H1 (cell line): ENCODE results near the gene CALHM3. TPM values are rescaled to one million over a fixed set of nuclear protein-coding genes. Genes with fewer than 3 reads are reported as not detected.

Experiments used
- CTCF ChIA-PET: fragments of 300-600 bp; sonication (Branson Sonifier 250); formaldehyde crosslinking; loops from one replicate; lab custom pipeline; 2021; ENCODE audit not compliant: partially characterized antibody; lab: Charles Lee
- POLR2A ChIA-PET: fragments of 300-600 bp; sonication (Branson Sonifier 250); formaldehyde crosslinking; loops from one replicate; lab custom pipeline; 2021; ENCODE audit warnings: inconsistent platforms; ENCODE audit not compliant: partially characterized antibody; lab: Charles Lee
- DNase-seq, 2 experiments: peaks; one replicate each; pipeline versions ENCODE4 v3.0.0 to v3.0.0-alpha.2; 2010 to 2022; ENCODE audit warnings: low spot score in 2 of 2, low read depth in 1 of 2, mixed read lengths in 1 of 2
- FAIRE-seq: peaks from 2 replicates; lab custom pipeline; 2011; peaks lifted over from hg19 to GRCh38; lab: Jason Lieb, UNC
- H2AFZ ChIP-seq: 2 replicates; pipeline ENCODE4 v1.8.1; 2012; ENCODE audit warnings: low read length, inconsistent platforms
- H2AK5ac ChIP-seq: 2 replicates; pipeline ENCODE4 v1.6.1; 2013; ENCODE audit warnings: low read depth, low read length
- H2BK120ac ChIP-seq: replicated peaks from 2 replicates; pipeline ENCODE3; 2013; ENCODE audit warnings: low read depth, low read length, inconsistent platforms
- H2BK12ac ChIP-seq: 2 replicates; pipeline ENCODE4 v1.6.1; 2013; ENCODE audit warnings: low read depth, low read length
- H2BK15ac ChIP-seq: 2 replicates; pipeline ENCODE4 v1.6.1; 2013; ENCODE audit warnings: low read length
- H2BK20ac ChIP-seq: 2 replicates; pipeline ENCODE4 v1.6.1; 2013; ENCODE audit warnings: low read length
- H2BK5ac ChIP-seq: 2 replicates; pipeline ENCODE4 v1.6.1; 2013; ENCODE audit warnings: low read depth, low read length
- H3K14ac ChIP-seq: 2 replicates; pipeline ENCODE4 v1.6.1; 2013; ENCODE audit warnings: inconsistent platforms; ENCODE audit not compliant: insufficient read length
- H3K18ac ChIP-seq: 2 replicates; pipeline ENCODE4 v1.6.1; 2013; ENCODE audit warnings: low read length; ENCODE audit errors: extremely low read depth
- H3K23ac ChIP-seq: 2 replicates; pipeline ENCODE4 v1.6.1; 2013; ENCODE audit warnings: inconsistent platforms; ENCODE audit not compliant: insufficient read length
- H3K23me2 ChIP-seq: 2 replicates; pipeline ENCODE4 v1.6.1; 2013; ENCODE audit warnings: low read depth, low read length
- H3K27ac ChIP-seq: 2 replicates; pipeline ENCODE4 v1.6.1; 2011; ENCODE audit warnings: low read depth, low read length, inconsistent platforms
- H3K27me3 ChIP-seq, 4 experiments: replicated peaks in 1 of 4; 1 replicate in 1 of 4; 2 replicates in 3 of 4; pipeline versions ENCODE4 v1.6.1 to v1.8.1; 2011 to 2013; ENCODE audit warnings: low read length in 3 of 4, mild to moderate bottlenecking in 3 of 4, inconsistent platforms in 2 of 4, mixed read lengths in 2 of 4, moderate library complexity in 1 of 4; ENCODE audit not compliant: control insufficient read depth in 3 of 4, insufficient read depth in 3 of 4; ENCODE audit errors: extremely low read depth in 1 of 4
- H3K36me3 ChIP-seq, 4 experiments: 2 replicates each; pipeline versions ENCODE4 v1.6.1 to v1.8.1; 2011 to 2013; ENCODE audit warnings: mild to moderate bottlenecking in 4 of 4, low read length in 3 of 4, moderate library complexity in 2 of 4, control low read depth in 1 of 4, inconsistent platforms in 1 of 4; ENCODE audit not compliant: insufficient read depth in 4 of 4, control insufficient read depth in 2 of 4
- H3K4ac ChIP-seq: replicated peaks from 2 replicates; pipeline ENCODE3; 2013; ENCODE audit warnings: low read length, low read depth, mixed read lengths, inconsistent platforms; ENCODE audit not compliant: insufficient read length
- H3K4me1 ChIP-seq, 4 experiments: replicated peaks in 1 of 4; 1 replicate in 1 of 4; 2 replicates in 3 of 4; pipeline versions ENCODE4 v1.6.1 to v1.8.1; 2011 to 2013; ENCODE audit warnings: low read length in 3 of 4, inconsistent platforms in 2 of 4, mixed read lengths in 1 of 4; ENCODE audit not compliant: insufficient read depth in 4 of 4, control insufficient read depth in 3 of 4
- H3K4me2 ChIP-seq, 2 experiments: 2 replicates each; pipeline versions ENCODE4 v1.6.1 to v1.8.1; 2011 to 2013; ENCODE audit warnings: low read depth in 2 of 2, low read length in 2 of 2, control low read depth in 1 of 2, inconsistent platforms in 1 of 2, mild to moderate bottlenecking in 1 of 2; ENCODE audit not compliant: insufficient read depth in 1 of 2
- H3K4me3 ChIP-seq, 4 experiments: fragments of 200-600, 300-600 bp in 1 of 4; sonication (generic), shearing (Covaris generic), sonication (Bioruptor Twin) in 1 of 4; 2 replicates each; pipeline versions ENCODE4 v1.5.1 to v1.8.1; 2011 to 2016; ENCODE audit warnings: low read length in 4 of 4, low read depth in 3 of 4, control low read depth in 2 of 4, inconsistent platforms in 2 of 4, mild to moderate bottlenecking in 2 of 4, mixed read lengths in 1 of 4, moderate library complexity in 1 of 4; ENCODE audit not compliant: insufficient read depth in 2 of 4; ENCODE audit errors: extremely low read depth in 1 of 4
- H3K56ac ChIP-seq: replicated peaks from 2 replicates; pipeline ENCODE3; 2013; ENCODE audit warnings: low read depth, mild to moderate bottlenecking, mixed read lengths, low read length, inconsistent platforms; ENCODE audit not compliant: insufficient read length
- H3K79me1 ChIP-seq: 2 replicates; pipeline ENCODE4 v1.6.1; 2013; ENCODE audit warnings: low read depth, low read length, control low read depth
- H3K79me2 ChIP-seq, 2 experiments: 2 replicates each; pipeline versions ENCODE4 v1.6.1 to v1.8.1; 2012 to 2013; ENCODE audit warnings: low read length in 2 of 2, mild to moderate bottlenecking in 2 of 2, inconsistent platforms in 1 of 2; ENCODE audit not compliant: insufficient read depth in 2 of 2, control insufficient read depth in 1 of 2
- H3K9ac ChIP-seq, 4 experiments: replicated peaks in 1 of 4; 1 replicate in 1 of 4; 2 replicates in 3 of 4; pipeline versions ENCODE4 v1.6.1 to v1.8.1; 2011 to 2013; ENCODE audit warnings: low read depth in 3 of 4, low read length in 3 of 4, control low read depth in 2 of 4, mild to moderate bottlenecking in 2 of 4, moderate library complexity in 2 of 4, inconsistent platforms in 1 of 4; ENCODE audit errors: extremely low read depth in 1 of 4
- H3K9me3 ChIP-seq, 2 experiments: 2 replicates each; pipeline versions ENCODE4 v1.6.1 to v1.8.1; 2012 to 2013; ENCODE audit warnings: mild to moderate bottlenecking in 2 of 2, moderate library complexity in 2 of 2, control low read depth in 1 of 2, inconsistent platforms in 1 of 2, low read depth in 1 of 2, low read length in 1 of 2, mixed read lengths in 1 of 2; ENCODE audit not compliant: insufficient read depth in 2 of 2
- H4K20me1 ChIP-seq, 2 experiments: replicated peaks in 1 of 2; 2 replicates each; pipeline versions ENCODE3 to v1.8.1; 2011 to 2013; ENCODE audit warnings: inconsistent platforms in 2 of 2, low read length in 2 of 2, mild to moderate bottlenecking in 1 of 2; ENCODE audit not compliant: insufficient read depth in 2 of 2, control insufficient read depth in 1 of 2
- H4K5ac ChIP-seq: 2 replicates; pipeline ENCODE4 v1.6.1; 2013; ENCODE audit warnings: low read length, low read depth, mixed read lengths, inconsistent platforms; ENCODE audit not compliant: insufficient read length
- H4K8ac ChIP-seq: 2 replicates; pipeline ENCODE4 v1.8.0; 2013; ENCODE audit warnings: mild to moderate bottlenecking, moderate library complexity, low read length, inconsistent platforms; ENCODE audit not compliant: insufficient read depth; ENCODE audit errors: extremely low read depth
- H4K91ac ChIP-seq: replicated peaks from 2 replicates; pipeline ENCODE3; 2013; ENCODE audit warnings: low read length, mixed read lengths, inconsistent platforms; ENCODE audit not compliant: insufficient read length
- ATF2 ChIP-seq: IDR thresholded peaks from 2 replicates; pipeline ENCODE4 v1.6.1; 2012; ENCODE audit warnings: low read length, inconsistent platforms
- BCL11A ChIP-seq, 2 experiments: IDR thresholded peaks; one replicate each; pipeline ENCODE4 v1.6.1; 2011; ENCODE audit warnings: low read depth in 2 of 2, low read length in 2 of 2, mild to moderate bottlenecking in 2 of 2
- EP300 ChIP-seq, 2 experiments: IDR thresholded peaks; 1 replicate in 1 of 2; 2 replicates in 1 of 2; pipeline ENCODE4 v1.6.1; 2011 to 2012; ENCODE audit warnings: low read depth in 2 of 2, low read length in 2 of 2, mild to moderate bottlenecking in 2 of 2, borderline replicate concordance in 1 of 2, inconsistent platforms in 1 of 2, moderate library complexity in 1 of 2
- EZH2 ChIP-seq: fragments of 200-600 bp; sonication (generic); IDR thresholded peaks from 2 replicates; pipeline ENCODE4 v1.7.1; 2012; ENCODE audit warnings: low read depth, mild to moderate bottlenecking, moderate library complexity, low read length, inconsistent platforms; ENCODE audit not compliant: severe bottlenecking
- HDAC6 ChIP-seq: IDR thresholded peaks from one replicate; pipeline ENCODE4 v1.7.1; 2012; ENCODE audit warnings: low read depth, mild to moderate bottlenecking, inconsistent platforms, low read length, moderate library complexity
- SP1 ChIP-seq: IDR thresholded peaks from 2 replicates; pipeline ENCODE4 v1.6.1; 2011; ENCODE audit warnings: low read depth, low read length
- SRF ChIP-seq: IDR thresholded peaks from 2 replicates; pipeline ENCODE4 v1.6.1; 2011; ENCODE audit warnings: mild to moderate bottlenecking, low read depth, low read length, moderate library complexity
- TAF7 ChIP-seq: optimal IDR thresholded peaks from 2 replicates; pipeline ENCODE3; 2011; ENCODE audit warnings: low read depth, mild to moderate bottlenecking, inconsistent platforms, low read length, moderate library complexity, borderline replicate concordance
- WGBS, 2 experiments: shearing (Covaris generic) in 1 of 2; methylation state at CpG; one replicate each; pipeline versions ENCODE4 v1.1.6 to v1.1.7; 2013 to 2015; ENCODE audit warnings: low lambda C conversion rate in 2 of 2, mixed read lengths in 2 of 2, inconsistent platforms in 1 of 2, low coverage in 1 of 2, missing lambda C conversion rate in 1 of 2; ENCODE audit not compliant: insufficient replicate concordance in 2 of 2, insufficient coverage in 1 of 2, insufficient read length in 1 of 2; ENCODE audit errors: extremely low coverage in 1 of 2, missing lambda C conversion rate in 1 of 2; 5-methylcytosine and 5-hydroxymethylcytosine counted together
- polyA plus RNA-seq, 7 experiments: library from polyadenylated mRNA; depleted of rRNA in 3 of 7; stranded (reverse) in 5 of 7; unstranded in 2 of 7; fragments of >200 nt in 5 of 7; fragments of 200-250 nt in 2 of 7; gene quantifications; 1 replicate in 5 of 7; 2 replicates in 1 of 7; 4 replicates in 1 of 7; pipeline versions ENCODE4 v1.2.1 to v1.2.3, GENCODE V29; 2011 to 2013; ENCODE audit warnings: missing spikeins in 2 of 7, mixed read lengths in 2 of 7
- total RNA-seq: library from RNA; stranded (reverse); fragmentation: NEBNext Ultra II Directional; extraction: Animal tissue kit (Norgen Biotek cat#: 25700); gene quantifications from 2 replicates; pipeline ENCODE4 v1.2.1, GENCODE V29; 2021

The CALHM3 gene
- total and polyA plus RNA-seq, 2 of the 8 experiments (the other 6 are each of a cell fraction or from before 2014, with no cell fraction given) = 0.17 to 0.60 TPM

DNA sequence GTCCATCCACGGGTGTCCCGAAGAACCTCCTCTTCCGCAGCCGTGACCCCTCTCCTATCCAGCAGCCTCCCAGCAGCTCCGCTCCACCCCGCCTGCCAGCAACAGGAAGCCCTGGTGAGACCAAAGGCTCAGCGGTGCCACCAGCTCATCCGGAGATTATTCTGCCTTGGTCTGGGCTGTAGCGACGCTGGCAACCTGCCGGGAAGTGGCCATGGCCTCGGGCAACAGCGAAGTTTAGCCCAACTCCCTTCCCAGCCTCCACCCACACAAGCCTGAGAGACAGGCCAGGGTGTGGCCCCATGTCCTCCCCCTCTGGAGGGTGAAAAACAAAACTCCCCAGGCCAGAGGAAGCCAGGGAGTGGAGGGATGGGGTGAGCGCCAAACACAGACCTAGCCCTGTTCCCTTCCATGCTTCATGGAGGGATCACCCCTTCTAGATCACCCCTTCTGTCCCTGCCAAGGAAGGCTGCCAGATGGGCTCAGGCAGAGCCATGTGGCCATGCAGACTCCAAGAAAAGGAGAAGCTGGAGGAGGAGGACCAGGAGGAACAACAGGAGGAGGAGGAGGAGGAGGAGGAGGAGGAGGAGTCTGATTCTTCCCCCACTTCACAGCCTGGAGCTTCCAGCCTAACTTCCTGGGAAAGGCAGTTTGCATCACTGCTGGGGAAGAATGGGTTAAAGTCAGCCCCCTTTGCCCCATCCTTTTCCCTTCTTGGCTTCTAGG, 27.8 kb downstream of the CALHM3 start:
- peaks cover 3 to 13% (median 9%) of the 10 kb centered on the region in 4 experiments; a peak in 4 of 8 replicates for H3K36me3 ChIP-seq
- no peak overlapping the region for H4K91ac ChIP-seq
- H3K14ac ChIP-seq = no peak overlapping the region
- H3K79me2 ChIP-seq = no peaks in the 10 kb centered on the region
- no peaks in the 10 kb centered on the region; a peak in 2 of 7 replicates for H3K27me3 ChIP-seq
- WGBS, 2 experiments = 92% methylated on average over 14 of the region's 14 CpGs; no CpG with 5 or more reads in 1 of the 2 experiments
- ChIA-PET CTCF (interaction anchor here (0.6 to 5.8 kb wide), 9 partner anchors 12 to 114 kb away, joined by 3 to 47 read pairs (median 6); partner anchors contain the start of gene CALHM3), POLR2A (interaction anchor here (1.0 to 3.2 kb wide), 4 partner anchors 9 to 37 kb away, joined by 4 to 12 read pairs (median 6); no protein-coding TSS in a partner anchor)
- peaks cover 0 to 15% (median 4%) of the 10 kb centered on the region in 4 experiments; a peak in 5 of 7 replicates for H3K4me1 ChIP-seq
- H2BK15ac ChIP-seq = peak overlapping the region; percentile 72; the same call in 1 of the 2 replicates
- no peak overlapping the region for H3K23ac ChIP-seq
- H3K56ac ChIP-seq = no peak overlapping the region
- H2BK12ac ChIP-seq = no peak overlapping the region
- H3K4ac ChIP-seq = no peak overlapping the region
- H2BK120ac ChIP-seq = no peak overlapping the region
- H2AFZ ChIP-seq = no peak overlapping the region
- no peak overlapping the region for H2AK5ac ChIP-seq
- no peak overlapping the region for H2BK5ac ChIP-seq
- H3K9me3 ChIP-seq = no peaks in the 10 kb centered on the region
- H3K79me1 ChIP-seq = no peaks in the 10 kb centered on the region
- FAIRE-seq = no peak
- peak overlapping the region in 3 of 4 experiments; percentile 40 to 61 (median 49); a peak in 4 of 8 replicates for H3K4me3 ChIP-seq
- no peak overlapping the region for H3K27ac ChIP-seq
- no peak for DNase-seq
- no peak overlapping the region for H2BK20ac ChIP-seq
- peaks cover 3 to 5% of the 10 kb centered on the region in 2 experiments for H4K20me1 ChIP-seq
- H3K23me2 ChIP-seq = peaks cover 3% of the 10 kb centered on the region; the same call in 1 of the 2 replicates
- H4K5ac ChIP-seq = no peak overlapping the region
- H3K4me2 ChIP-seq = peak overlapping the region; percentile 35 to 87
- no peak overlapping the region for H3K9ac ChIP-seq
- no peak overlapping the region for H4K8ac ChIP-seq
- no peak overlapping the region for H3K18ac ChIP-seq
- no peak for TF ChIP-seq EP300 (IDR thresholded peaks at IDR 0.05; ENCODE audit: borderline replicate concordance in 1 of 2, low read depth in 2 of 2, low read length in 2 of 2)
- TF ChIP-seq BCL11A (IDR thresholded peaks at IDR 0.05; ENCODE audit: low read depth in 2 of 2, low read length in 2 of 2) = no peak
- TF ChIP-seq ATF2 = no peak
- no peak for TF ChIP-seq EZH2
- no peak for TF ChIP-seq SRF
- no peak for TF ChIP-seq SP1
- TF ChIP-seq TAF7 = no peak
- no peak for TF ChIP-seq HDAC6
